Esophagus muscularis mucosa (tissue), 3 donors: Measurements from ENCODE around the gene MGST2.

Source experiments
- POLR2A ChIP-seq: fragments of 450-650 bp; IDR thresholded peaks from one replicate; pipeline ENCODE4 v1.6.1; 2017; ENCODE audit warnings: antibody characterized with exemption, moderate library complexity, mild to moderate bottlenecking, low read depth
- TF ChIP-seq, protein P1 (sequence below), 3 experiments: fragments of 200-600 bp in 2 of 3; fragments of 450-650 bp in 1 of 3; sonication (generic) in 2 of 3; IDR thresholded peaks; one replicate each; pipeline ENCODE4 v1.5.1; 2017 to 2019; ENCODE audit warnings: antibody characterized with exemption in 3 of 3, mild to moderate bottlenecking in 2 of 3, moderate library complexity in 1 of 3

DNA sequence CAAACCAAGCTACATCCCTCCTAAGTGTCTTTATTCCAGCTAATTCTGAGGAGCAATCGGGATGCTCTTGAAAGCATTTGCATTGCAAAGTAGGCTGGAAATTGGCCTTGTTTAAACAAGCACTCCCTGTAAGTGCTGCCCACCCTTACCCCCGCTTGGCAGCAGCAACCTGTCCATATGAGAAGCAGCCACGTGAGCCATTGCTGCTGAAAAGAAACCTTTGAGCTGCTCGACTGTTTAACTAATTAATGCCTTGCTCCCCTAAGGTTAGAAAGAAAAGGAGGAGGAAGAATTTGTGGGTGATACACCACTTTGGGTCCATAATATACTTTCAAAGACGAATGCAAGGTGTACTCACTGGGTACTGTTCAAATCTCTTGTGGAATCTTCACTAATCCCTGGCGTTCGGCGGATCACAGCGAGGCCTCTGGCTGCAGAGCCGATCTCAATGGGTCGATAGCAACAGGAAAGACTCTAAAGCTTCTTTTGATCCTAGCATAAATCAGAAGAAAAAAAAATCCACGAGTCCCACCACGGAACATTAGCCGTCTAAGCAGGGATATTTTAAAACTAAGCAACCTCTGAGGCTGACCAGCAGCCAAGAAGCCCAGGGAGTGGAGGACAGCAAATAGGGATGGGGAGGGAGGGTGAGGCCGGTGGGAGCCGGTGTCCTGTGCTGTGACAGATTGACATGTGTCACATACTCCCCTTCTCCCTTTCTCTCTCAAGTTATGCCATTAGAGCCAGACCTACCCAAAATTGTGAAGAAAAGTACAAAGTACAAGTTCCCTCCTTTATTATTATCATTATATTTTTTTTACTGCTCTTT, 37.2 kb upstream of the MGST2 start:
- TF ChIP-seq, protein P1, sequence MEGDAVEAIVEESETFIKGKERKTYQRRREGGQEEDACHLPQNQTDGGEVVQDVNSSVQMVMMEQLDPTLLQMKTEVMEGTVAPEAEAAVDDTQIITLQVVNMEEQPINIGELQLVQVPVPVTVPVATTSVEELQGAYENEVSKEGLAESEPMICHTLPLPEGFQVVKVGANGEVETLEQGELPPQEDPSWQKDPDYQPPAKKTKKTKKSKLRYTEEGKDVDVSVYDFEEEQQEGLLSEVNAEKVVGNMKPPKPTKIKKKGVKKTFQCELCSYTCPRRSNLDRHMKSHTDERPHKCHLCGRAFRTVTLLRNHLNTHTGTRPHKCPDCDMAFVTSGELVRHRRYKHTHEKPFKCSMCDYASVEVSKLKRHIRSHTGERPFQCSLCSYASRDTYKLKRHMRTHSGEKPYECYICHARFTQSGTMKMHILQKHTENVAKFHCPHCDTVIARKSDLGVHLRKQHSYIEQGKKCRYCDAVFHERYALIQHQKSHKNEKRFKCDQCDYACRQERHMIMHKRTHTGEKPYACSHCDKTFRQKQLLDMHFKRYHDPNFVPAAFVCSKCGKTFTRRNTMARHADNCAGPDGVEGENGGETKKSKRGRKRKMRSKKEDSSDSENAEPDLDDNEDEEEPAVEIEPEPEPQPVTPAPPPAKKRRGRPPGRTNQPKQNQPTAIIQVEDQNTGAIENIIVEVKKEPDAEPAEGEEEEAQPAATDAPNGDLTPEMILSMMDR (IDR thresholded peaks at IDR 0.05): no peak
- TF ChIP-seq POLR2A: no peak
